Spinal cord (tissue), 10 donors: Measurements from ENCODE around the gene C10orf143. TPM values are rescaled to one million over a fixed set of nuclear protein-coding genes. Genes with fewer than 3 reads are reported as not detected.

Experiments
- DNase-seq, 6 donors: peaks; one replicate each; pipeline versions ENCODE4 v3.0.0 to v3.0.0-alpha.2; 2013 to 2015; ENCODE audit warnings: low spot score in 6 of 6, low read depth in 4 of 6
- H3K27ac ChIP-seq: one replicate; pipeline ENCODE4 v1.5.1; 2013; ENCODE audit warnings: low read depth, low read length, control low read depth
- H3K27me3 ChIP-seq: one replicate; pipeline ENCODE4 v1.6.1; 2013; ENCODE audit warnings: low read length; ENCODE audit not compliant: control insufficient read depth, insufficient read depth
- H3K36me3 ChIP-seq: one replicate; pipeline ENCODE4 v1.6.1; 2013; ENCODE audit warnings: low read length; ENCODE audit not compliant: control insufficient read depth, insufficient read depth
- H3K4me1 ChIP-seq: one replicate; pipeline ENCODE4 v1.6.1; 2013; ENCODE audit warnings: low read length; ENCODE audit not compliant: control insufficient read depth, insufficient read depth
- H3K4me3 ChIP-seq: one replicate; pipeline ENCODE4 v1.5.1; 2013; ENCODE audit warnings: low read depth, low read length, control low read depth
- H3K9me3 ChIP-seq: one replicate; pipeline ENCODE4 v1.6.1; 2013; ENCODE audit warnings: low read length; ENCODE audit not compliant: control insufficient read depth, insufficient read depth
- WGBS: methylation state at CpG from one replicate; pipeline ENCODE4 v1.1.5; 2013; ENCODE audit warnings: missing lambda C conversion rate; ENCODE audit not compliant: insufficient coverage; 5-methylcytosine and 5-hydroxymethylcytosine counted together
- polyA plus RNA-seq, 2 donors: library from polyadenylated mRNA; unstranded; fragments of 120-200 nt; gene quantifications; one replicate each; pipeline ENCODE4 v1.2.1, GENCODE V29; 2013; ENCODE audit not compliant: insufficient read length in 2 of 2
- total RNA-seq, 2 donors: library from RNA; depleted of rRNA in 1 of 2; stranded (reverse); fragments of 120-200 nt in 1 of 2; fragments of >200 nt in 1 of 2; gene quantifications; one replicate each; pipeline versions ENCODE4 v1.2.3 to v1.2.4, GENCODE V29; 2013 to 2014
- donor health status: healthy.

C10orf143 gene
- total and polyA plus RNA-seq, 4 donors = 0.79 to 4.5 (median 3.0) TPM

DNA sequence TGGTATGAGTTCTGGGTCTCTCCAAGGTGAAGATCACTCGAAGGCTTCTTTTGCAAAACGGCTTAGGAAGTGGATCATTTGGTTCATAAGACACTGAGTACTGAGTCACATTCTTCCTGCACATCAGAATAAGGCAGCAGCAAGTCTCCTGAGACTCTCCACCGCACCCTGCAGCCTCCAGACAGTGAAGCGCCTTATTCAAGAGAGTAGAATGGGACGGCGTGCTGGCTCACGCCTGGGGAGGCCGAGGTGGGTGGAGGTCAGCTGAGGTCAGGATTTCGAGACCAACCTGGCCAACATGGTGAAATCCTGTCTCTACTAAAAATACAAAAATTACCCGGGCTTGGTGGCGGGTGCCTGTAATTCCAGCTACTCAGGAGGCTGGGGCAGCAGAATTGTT lies 70.3 kb downstream of the C10orf143 start:
- no peak overlapping the region for H3K4me3 ChIP-seq
- no peaks in the 10 kb centered on the region for H3K36me3 ChIP-seq
- DNase-seq = no peak
- H3K27ac ChIP-seq = no peak overlapping the region
- no peaks in the 10 kb centered on the region for H3K9me3 ChIP-seq
- WGBS = 96% methylated on average over 5 of the region's 11 CpGs
- no peaks in the 10 kb centered on the region for H3K27me3 ChIP-seq
- no peaks in the 10 kb centered on the region for H3K4me1 ChIP-seq

DNA sequence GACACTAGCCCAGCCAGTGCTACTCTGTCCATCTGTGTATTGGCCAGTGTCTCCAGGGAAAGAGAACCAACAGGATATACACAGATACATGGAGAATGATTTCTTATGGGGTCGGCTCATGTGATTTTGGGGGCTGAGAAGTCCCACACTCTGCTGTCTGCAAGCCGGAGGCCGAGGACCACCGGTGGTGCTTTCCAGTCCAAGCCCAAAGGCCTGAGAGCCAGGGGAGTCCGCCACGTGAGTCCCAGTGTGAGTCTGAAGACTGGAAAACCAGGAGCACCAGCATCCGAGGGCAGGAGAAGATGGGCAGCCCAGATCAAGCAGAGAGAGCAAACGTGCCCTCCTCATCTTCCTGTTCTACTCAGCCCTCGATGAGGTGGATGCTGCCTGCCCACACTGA lies 71.5 kb downstream of the C10orf143 start:
- DNase-seq = no peak
- Histone ChIP-seq H3K36me3 (no peaks in the 10 kb centered on the region), H3K27me3 (no peaks in the 10 kb centered on the region), H3K4me3 (no peak overlapping the region), H3K27ac (no peak overlapping the region), H3K9me3 (no peaks in the 10 kb centered on the region), H3K4me1 (no peaks in the 10 kb centered on the region)
- WGBS = 85% methylated on average over 9 of the region's 9 CpGs

DNA sequence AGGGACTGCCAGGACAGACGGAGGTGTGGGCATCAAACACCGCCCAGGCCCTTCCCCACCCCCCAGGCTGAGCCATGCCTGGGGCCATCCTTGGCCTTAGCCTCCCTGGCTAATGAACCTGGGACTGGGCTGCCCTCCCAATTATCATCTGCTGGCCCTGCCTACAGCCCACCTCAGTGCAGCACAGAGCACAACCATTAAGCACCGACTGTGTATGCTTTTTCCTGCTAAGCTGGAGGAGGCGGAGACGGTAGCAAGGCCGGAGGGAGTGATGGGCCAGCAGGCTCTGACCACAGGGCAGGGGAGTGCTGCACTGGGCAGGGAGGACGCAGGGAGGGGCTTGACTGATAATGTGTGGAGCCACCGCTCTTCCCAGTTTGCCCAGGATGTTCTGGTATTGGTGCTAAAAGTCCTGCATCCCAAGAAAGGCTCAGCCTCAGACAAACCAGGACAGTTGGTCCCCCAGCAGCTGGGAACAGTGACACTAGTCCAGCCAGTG lies 72.0 kb downstream of the C10orf143 start:
- Histone ChIP-seq H3K27ac (no peak overlapping the region), H3K27me3 (no peaks in the 10 kb centered on the region), H3K4me1 (no peaks in the 10 kb centered on the region), H3K36me3 (no peaks in the 10 kb centered on the region), H3K4me3 (no peak overlapping the region), H3K9me3 (no peaks in the 10 kb centered on the region)
- no peak for DNase-seq
- 86% methylated on average over 6 of the region's 8 CpGs for WGBS

DNA sequence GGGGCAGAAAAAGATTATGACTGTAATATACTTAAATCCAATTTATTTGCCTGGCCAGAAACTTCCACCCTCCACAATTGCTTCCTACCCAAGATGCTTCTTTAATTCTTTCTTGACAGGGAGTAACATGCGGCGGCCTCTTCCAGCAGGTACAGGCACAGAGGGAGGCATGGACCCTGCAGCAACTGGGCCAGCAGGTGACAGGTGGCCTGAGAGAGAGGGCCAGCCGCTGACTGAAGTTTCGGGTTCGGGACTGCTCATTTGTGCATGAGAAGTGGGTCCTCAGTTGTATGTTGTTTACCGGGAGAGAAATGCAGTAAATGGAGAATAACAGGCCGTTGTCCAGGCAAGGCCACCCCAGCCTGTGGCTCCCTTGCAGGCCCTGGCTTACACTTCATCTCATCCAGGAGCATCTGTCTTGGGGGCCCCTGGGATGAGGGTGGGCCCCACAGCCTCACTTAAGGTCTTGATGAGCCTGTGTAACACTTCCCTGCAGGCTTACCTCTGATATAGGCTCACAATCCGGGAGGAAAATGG lies 72.5 kb downstream of the C10orf143 start:
- no peaks in the 10 kb centered on the region for H3K4me1 ChIP-seq
- WGBS = 81% methylated on average over 7 of the region's 8 CpGs
- no peaks in the 10 kb centered on the region for H3K27me3 ChIP-seq
- no peak overlapping the region for H3K27ac ChIP-seq
- H3K4me3 ChIP-seq = no peak overlapping the region
- no peak for DNase-seq
- no peaks in the 10 kb centered on the region for H3K9me3 ChIP-seq
- H3K36me3 ChIP-seq = no peaks in the 10 kb centered on the region

DNA sequence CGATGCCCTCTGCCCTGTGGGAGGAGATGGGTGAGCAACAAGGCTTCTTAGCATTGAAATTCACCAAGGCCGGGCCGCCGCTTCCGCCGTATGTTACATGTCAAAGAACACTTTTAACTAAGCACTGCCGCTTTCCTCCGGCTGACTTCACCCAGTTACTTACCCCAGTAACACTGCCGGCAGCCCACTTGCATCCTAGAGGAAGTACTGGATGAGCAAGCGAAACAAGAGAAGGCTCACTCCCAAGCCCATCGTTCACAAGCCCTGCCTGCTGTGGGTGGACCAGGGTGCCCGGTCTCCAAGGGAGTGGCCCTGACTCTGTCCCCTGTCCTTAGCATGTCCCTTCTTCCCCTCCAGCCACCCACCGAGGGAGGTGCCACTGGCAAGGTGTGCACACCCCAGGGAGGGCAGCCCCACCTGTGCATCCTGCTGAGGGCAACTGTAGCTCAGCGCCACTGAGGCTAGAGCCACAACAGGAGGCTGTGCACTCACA lies 73.4 kb downstream of the C10orf143 start:
- WGBS = 89% methylated on average over 13 of the region's 14 CpGs
- no peaks in the 10 kb centered on the region for H3K36me3 ChIP-seq
- H3K27me3 ChIP-seq = no peaks in the 10 kb centered on the region
- DNase-seq = no peak
- H3K9me3 ChIP-seq = no peaks in the 10 kb centered on the region
- H3K4me3 ChIP-seq = no peak overlapping the region
- no peak overlapping the region for H3K27ac ChIP-seq
- H3K4me1 ChIP-seq = no peaks in the 10 kb centered on the region

DNA sequence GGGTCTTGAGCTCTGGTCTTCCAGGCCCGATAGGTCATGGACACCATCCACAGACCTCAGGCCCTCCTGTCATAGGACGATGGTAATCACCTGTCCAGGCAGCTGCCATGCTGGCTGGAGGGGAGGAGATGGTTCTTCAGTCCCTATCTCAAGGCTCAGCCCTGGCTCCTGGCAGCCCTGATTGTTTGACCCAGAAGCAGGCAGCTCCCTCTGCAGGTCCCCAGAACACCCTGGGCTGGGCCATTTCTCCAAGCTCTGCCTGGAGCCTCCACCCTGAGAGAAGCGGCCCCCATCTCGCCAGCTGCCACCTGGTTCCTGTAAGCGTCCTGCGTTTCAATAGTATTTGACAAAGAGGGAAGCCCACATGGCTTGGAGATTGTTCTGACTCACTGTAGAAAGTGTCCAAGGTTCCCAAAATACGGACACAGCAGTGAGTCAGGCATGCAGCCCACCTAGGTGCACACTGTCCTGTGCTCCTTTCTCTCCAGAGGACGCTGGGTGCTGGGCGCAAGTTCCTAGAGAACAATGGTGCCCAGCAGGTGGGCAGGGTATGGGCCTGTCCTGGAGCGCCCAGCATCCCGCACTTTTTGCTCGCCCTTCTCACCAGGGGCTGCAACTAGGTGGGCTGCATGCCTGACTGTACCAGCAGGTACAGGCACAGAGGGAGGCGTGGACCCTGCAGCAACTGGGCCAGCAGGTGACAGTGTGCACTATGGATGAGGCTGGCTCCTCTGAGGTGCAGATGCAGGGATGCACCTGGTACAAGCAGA lies 74.1 kb downstream of the C10orf143 start:
- no peak overlapping the region for H3K4me3 ChIP-seq
- no peaks in the 10 kb centered on the region for H3K36me3 ChIP-seq
- 89% methylated on average over 13 of the region's 13 CpGs for WGBS
- H3K4me1 ChIP-seq = no peaks in the 10 kb centered on the region
- DNase-seq = no peak
- H3K27me3 ChIP-seq = no peaks in the 10 kb centered on the region
- no peaks in the 10 kb centered on the region for H3K9me3 ChIP-seq
- H3K27ac ChIP-seq = no peak overlapping the region

DNA sequence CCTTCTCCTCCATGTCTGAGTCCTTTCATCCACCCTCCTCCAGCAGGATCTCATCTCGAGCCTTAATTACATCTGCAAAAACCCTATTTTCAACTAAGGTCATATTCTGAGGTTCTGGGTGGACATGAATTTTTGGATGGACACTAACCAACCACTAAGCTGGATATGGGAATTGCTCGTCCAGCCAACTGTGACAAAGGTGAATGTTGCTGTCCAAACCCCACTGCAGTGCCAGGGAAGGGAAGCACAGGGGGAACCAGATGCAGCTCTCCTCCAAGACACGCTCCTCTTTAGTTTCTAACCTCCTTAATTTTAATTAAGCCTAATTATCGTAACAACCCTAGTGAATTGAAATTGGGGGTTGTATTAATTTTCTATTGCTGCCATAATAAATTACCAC lies 81.4 kb downstream of the C10orf143 start:
- Histone ChIP-seq H3K9me3 (no peaks in the 10 kb centered on the region), H3K4me1 (peaks cover 6% of the 10 kb centered on the region), H3K27ac (no peak overlapping the region), H3K27me3 (no peaks in the 10 kb centered on the region), H3K4me3 (no peak overlapping the region), H3K36me3 (no peaks in the 10 kb centered on the region)
- no CpG with 5 or more reads among the region's 4 CpGs for WGBS
- no peak for DNase-seq

DNA sequence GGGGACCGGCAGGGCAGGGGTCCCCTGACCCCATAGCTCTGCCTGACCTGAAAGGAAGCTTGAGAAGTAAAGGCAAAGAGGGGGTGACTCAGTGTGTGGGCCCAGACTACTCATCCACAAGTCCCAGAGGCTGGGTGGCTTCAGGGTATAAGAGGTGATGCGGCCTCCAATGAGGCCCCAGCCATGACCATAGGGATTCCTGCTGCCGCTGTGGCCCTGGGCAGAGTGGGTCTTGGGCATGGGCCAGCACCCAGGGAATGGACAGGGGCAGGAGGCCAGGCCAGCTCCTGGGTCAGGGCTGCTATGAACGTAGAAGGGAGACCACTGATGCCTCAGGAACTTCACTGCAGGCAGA lies 82.2 kb downstream of the C10orf143 start:
- Histone ChIP-seq H3K27me3 (no peaks in the 10 kb centered on the region), H3K27ac (no peak overlapping the region), H3K4me1 (peaks cover 6% of the 10 kb centered on the region), H3K36me3 (no peaks in the 10 kb centered on the region), H3K4me3 (no peak overlapping the region), H3K9me3 (no peaks in the 10 kb centered on the region)
- WGBS = 88% methylated on average over 4 of the region's 4 CpGs
- DNase-seq = no peak

DNA sequence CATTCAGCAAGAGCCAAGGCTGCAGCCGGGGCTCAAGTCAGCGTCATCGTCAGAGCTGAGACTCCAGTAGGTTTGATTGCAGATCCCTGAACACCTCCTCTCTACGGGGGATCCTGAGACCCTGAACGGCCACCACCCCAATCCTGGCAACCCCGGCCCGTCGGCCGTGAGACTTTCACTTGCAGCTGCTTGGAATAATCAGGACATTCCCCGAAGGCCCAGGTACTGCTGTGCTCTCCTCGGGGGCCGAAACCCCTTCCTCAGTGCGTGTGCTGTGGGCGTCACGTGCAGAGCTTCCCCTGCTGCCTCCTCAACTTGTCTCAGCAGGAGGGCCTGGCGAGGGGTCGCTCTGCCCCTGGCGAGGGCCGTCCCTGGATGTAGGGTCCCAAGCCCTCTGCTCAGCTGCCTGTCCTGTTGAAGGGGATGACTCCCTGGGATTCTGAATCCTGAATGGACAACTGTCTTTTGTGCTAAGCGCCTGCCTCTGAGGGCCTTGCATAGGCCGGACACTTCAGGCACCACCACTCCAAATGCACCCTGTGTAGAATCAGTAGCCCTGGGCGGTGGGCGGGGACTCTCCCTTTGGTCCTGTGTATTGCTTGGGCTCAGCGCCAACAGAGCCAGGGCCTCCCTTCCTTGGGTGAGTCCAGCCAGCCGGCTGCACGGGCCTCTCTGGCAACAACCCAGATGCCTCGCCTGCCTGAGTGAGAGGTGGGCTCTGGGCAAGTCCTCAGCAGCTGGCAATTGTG lies 82.7 kb downstream of the C10orf143 start:
- H3K9me3 ChIP-seq = no peaks in the 10 kb centered on the region
- H3K4me3 ChIP-seq = no peak overlapping the region
- no peak overlapping the region for H3K27ac ChIP-seq
- peak in 2 of 6 donors; percentile 24 to 52 for DNase-seq
- H3K36me3 ChIP-seq = no peaks in the 10 kb centered on the region
- H3K27me3 ChIP-seq = no peaks in the 10 kb centered on the region
- WGBS = 80% methylated on average over 27 of the region's 27 CpGs
- H3K4me1 ChIP-seq = peaks cover 6% of the 10 kb centered on the region
